GM12892 (cell line): Measurements from ENCODE around the gene AMER3.

ENCODE experiments used
- POLR2A ChIP-seq: IDR thresholded peaks from 2 replicates; pipeline ENCODE4 v1.6.1; 2011; ENCODE audit warnings: low read depth, low read length, control low read depth
- POLR2AphosphoS5 ChIP-seq: IDR thresholded peaks from 2 replicates; pipeline ENCODE4 v1.6.1; 2011; ENCODE audit warnings: low read depth, low read length, control low read depth
- TAF1 ChIP-seq: IDR thresholded peaks from 2 replicates; pipeline ENCODE4 v1.6.1; 2011; ENCODE audit warnings: low read depth, mild to moderate bottlenecking, control low read depth, low read length, borderline replicate concordance

GRCh38 chr2:130729322-130730299 lies 25.7 kb upstream of the AMER3 start:
- TF ChIP-seq TAF1 = no peak
- TF ChIP-seq POLR2AphosphoS5 = no peak
- TF ChIP-seq POLR2A = no peak
